GM18867 (cell line): ENCODE results near the gene SSX2B.
"Not testable (repeated sequence)": the region's sequence is repeated elsewhere in the genome, so short reads cannot be mapped to it uniquely, and the experiment has no call there.

Source experiments
- ATAC-seq: cut with Tn5 transposase; IDR thresholded peaks from one replicate; pipeline ENCODE4 v1.9.1; 2021; ENCODE audit warnings: mild to moderate bottlenecking, moderate library complexity; ENCODE audit not compliant: unreplicated experiment

SSX2B gene, protein sequence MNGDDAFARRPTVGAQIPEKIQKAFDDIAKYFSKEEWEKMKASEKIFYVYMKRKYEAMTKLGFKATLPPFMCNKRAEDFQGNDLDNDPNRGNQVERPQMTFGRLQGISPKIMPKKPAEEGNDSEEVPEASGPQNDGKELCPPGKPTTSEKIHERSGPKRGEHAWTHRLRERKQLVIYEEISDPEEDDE

DNA sequence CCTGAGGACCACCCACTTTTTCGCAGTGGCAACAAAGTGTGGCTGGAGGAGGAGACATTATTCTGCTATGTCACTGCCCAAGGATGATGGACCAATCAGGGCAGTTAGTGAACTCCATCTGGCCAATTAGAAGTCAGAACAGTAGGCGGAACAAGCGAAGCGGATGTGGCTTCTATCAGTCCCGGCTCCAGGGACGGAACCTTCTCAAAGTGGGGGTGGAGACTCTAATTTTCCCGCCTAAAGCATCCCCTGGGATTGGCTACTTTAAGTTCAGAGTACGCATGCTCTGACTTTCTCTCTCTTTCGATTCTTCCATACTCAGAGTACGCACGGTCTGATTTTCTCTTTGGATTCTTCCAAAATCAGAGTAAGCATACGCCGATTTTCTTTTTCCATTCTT, at the start of gene SSX2B:
Gene SSX2B, plus strand, starts transcription at position 301 of the 400 bp plus-strand sequence. CDS start 1,429 bp downstream, outside the sequence.
- not testable (repeated sequence) for ATAC-seq

DNA sequence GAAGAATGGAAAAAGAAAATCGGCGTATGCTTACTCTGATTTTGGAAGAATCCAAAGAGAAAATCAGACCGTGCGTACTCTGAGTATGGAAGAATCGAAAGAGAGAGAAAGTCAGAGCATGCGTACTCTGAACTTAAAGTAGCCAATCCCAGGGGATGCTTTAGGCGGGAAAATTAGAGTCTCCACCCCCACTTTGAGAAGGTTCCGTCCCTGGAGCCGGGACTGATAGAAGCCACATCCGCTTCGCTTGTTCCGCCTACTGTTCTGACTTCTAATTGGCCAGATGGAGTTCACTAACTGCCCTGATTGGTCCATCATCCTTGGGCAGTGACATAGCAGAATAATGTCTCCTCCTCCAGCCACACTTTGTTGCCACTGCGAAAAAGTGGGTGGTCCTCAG, 44.0 kb upstream of the SSX2B start, which contains the start of gene SSX2:
Gene SSX2, minus strand, starts transcription at position 101 of the 400 bp plus-strand sequence. CDS start 1,429 bp downstream, outside the sequence.
- ATAC-seq, result not testable (repeated sequence)

DNA sequence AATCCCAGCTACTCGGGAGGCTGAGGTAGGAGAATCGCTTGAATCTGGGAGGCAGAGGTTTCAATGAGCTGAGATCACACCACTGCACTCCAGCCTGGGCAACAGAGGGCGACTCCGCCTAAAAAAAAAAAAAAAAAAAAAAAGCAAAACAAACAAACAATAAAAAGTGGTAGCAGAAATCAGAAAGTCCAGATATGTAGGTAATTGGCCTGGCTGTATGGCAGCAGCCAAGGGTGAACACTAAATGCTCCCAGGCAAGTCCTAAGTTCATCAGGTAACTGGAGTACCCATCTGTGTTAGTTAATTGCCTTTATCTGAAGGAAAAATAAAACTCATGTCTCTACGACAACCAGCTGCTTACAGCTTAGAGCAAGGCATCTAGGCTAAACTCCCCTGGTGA, 14.9 kb downstream of the SSX2B start:
- not testable (repeated sequence) for ATAC-seq

DNA sequence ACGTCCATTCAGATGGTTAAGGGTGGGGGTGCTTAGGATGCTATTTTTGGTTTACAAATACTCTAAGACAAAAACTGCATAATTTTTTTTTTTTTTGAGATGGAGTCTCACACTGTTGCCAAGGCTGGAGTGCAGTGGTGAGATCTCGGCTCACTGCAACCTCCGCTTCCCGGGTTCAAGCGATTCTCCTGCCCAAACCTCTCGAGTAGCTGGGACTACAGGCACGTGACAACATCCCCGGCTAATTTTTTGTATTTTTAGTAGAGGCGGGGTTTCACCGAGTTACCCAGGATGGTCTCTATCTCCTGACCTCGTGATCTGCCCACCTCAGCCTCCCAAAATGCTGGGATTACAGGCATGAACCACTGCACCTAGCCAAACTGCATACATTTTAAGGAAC, 22.5 kb downstream of the SSX2B start:
- ATAC-seq, result not testable (repeated sequence)

DNA sequence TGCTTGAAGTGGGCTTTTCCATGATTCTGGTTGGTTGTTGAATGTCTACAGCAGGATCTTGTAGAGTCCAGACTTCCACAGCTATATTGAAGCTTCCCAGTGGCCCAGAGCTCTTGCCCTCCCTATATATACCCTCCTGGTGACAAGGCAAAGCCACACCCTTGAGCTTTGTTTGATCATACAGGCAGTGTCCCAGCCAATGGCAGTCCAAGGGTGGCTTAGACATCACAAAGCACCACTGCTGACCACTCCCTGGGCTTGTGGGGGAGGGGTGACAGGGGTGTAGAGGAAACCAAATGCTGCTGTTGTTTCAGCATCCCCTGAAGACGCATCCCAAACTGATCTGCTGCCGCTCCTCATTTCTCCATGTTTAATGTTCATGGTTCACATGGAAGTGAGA, 46.3 kb downstream of the SSX2B start, which contains the start of gene SPANXN5:
Gene SPANXN5, minus strand, starts transcription at position 101 of the 400 bp plus-strand sequence. Its CDS starts 79 bp downstream, at position 22.
- not testable (repeated sequence) for ATAC-seq

DNA sequence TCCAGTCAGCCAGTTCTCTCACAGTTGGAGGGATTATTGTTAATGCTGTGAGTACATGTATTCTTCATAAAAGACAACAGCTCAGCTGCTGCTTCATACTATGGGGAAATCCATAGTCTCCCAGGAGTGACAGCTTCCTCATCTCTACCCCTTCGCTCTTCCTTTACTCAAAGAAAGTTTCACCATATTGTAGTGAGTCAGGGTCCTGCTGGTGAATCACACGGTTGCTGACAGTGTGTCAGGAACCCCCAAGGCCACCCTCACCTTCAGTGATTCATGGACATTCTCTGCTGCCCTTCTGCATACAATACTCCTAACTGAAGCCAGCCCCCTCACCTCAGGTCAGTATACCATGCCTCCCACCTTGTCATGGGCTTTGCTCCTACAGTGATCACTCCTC, 53.8 kb downstream of the SSX2B start:
- not testable (repeated sequence) for ATAC-seq
